Central memory CD8-positive, alpha-beta T cell (primary cell): ENCODE data around the gene SLC7A5.
"Not testable (repeated sequence)": the region's sequence is repeated elsewhere in the genome, so short reads cannot be mapped to it uniquely, and the experiment has no call there.

Experiments
- ATAC-seq: fragments of 150-1000 bp; cut with Tn5 transposase; replicated peaks from 2 replicates; pipeline ENCODE4 v1.10.0; 2022; ENCODE audit warnings: mild to moderate bottlenecking, moderate FRiP score, moderate number of reproducible peaks; ENCODE audit not compliant: poor library complexity, severe bottlenecking; ENCODE audit errors: extremely low read depth
- DNase-seq, 2 donors: peaks; one replicate each; pipeline ENCODE4 v3.0.0; 2021; ENCODE audit warnings: low spot score in 2 of 2
- H3K27ac Mint-ChIP-seq: one replicate; pipeline ENCODE4 v1.8.0; 2022; ENCODE audit warnings: low read depth, mild to moderate bottlenecking, moderate library complexity, mixed read lengths
- H3K27me3 Mint-ChIP-seq: one replicate; pipeline ENCODE4 v1.8.0; 2022; ENCODE audit warnings: mixed read lengths
- H3K36me3 Mint-ChIP-seq: one replicate; pipeline ENCODE4 v1.8.0; 2022; ENCODE audit warnings: mild to moderate bottlenecking, moderate library complexity, mixed read lengths; ENCODE audit not compliant: insufficient read depth
- H3K4me1 Mint-ChIP-seq: one replicate; pipeline ENCODE4 v1.8.0; 2022; ENCODE audit warnings: mixed read lengths
- H3K4me3 Mint-ChIP-seq: one replicate; pipeline ENCODE4 v1.8.0; 2022; ENCODE audit warnings: mild to moderate bottlenecking, moderate library complexity, mixed read lengths
- H3K9me3 Mint-ChIP-seq: one replicate; pipeline ENCODE4 v1.8.0; 2022; ENCODE audit warnings: mixed read lengths

The SLC7A5 gene

DNA sequence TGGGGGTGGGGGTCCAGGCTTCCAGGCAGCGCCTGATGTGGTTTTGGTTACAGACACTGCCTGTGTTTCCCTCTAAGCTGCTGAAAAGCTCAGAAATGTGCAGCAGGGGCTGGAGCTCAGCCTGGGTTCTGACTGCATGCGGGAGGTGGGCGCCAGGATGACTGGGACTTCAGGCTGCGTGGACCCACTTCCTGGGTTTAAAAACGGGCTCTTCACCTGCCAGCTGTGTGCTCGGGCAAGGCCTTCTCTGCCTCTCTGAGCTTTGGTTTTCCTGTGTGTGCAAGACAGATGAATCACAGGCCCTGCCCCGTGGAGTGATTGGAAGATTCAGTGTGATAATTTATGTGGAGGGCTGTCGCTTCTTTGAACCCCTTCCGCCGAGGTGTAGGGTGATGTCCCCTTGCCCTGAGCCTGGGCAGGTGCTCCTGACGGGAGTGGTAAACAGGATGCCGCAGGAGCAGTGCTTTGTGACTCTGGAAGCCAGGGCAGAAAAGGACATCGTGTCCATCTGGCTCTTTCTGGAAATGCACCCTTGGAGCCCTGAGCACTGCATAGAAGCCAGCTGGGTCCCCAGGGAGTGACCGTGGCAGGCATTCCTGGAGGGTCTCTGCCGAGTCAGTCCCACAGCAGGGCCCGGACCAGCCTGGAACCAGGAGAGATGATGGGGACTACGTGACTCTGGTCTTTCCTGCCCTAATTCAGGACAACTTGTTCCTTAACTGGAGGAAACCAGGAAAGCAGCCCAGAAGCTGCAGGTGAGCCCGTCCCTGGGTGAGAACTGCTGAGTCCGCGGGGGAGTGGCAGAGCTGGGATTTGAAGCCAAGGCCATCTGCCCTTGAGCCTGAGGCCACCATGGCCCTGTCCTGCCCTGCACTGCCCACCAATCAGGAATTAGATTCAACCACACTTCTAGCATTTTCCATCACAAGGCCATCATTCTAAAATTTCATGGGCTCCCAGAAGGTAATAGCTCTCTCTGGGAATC lies 28.5 kb upstream of the SLC7A5 start:
- peak overlapping the region; percentile 69 for H3K4me3 Mint-ChIP-seq
- DNase-seq (peak in 1 of 2 donors; percentile 22), ATAC-seq (peak; percentile 24)
- H3K9me3 Mint-ChIP-seq: no peaks in the 10 kb centered on the region
- peak overlapping the region; percentile 84 for H3K27ac Mint-ChIP-seq
- H3K4me1 Mint-ChIP-seq: peaks cover 29% of the 10 kb centered on the region
- H3K27me3 Mint-ChIP-seq: no peaks in the 10 kb centered on the region
- peaks cover 7% of the 10 kb centered on the region for H3K36me3 Mint-ChIP-seq

DNA sequence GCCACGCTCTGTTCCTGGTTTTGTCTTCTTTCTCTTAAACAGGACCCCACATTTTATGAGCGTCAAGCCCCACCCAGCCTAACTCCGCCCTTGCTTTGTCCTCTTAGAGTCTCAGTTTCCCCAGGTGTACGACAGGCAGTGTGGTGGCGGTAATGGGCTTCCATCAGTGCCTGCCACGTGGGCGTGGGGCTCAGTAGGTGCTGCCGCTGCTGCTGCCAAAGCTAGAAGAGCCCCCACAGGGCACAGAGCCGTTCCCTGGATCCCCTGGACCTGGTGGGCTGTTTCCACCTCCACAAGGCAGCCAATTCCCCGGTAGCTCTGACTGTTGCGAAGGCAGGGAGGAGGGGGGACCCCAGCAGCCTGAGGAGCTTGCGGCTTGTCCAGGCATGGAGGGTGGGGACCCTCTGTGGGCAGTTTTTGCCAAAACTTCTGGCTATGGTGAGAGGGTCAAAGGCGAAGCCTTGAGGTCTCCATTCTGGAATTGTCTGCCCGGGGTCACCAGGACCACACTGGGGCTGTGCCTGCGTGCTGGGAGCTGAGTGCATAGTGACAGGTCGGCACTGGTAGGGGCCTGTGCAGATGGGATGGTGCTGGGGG lies 27.7 kb upstream of the SLC7A5 start:
- Mint-ChIP-seq H3K4me3 (peak overlapping the region; percentile 69), H3K4me1 (peaks cover 29% of the 10 kb centered on the region), H3K27ac (peak overlapping the region; percentile 84)
- not testable (repeated sequence) for H3K36me3 Mint-ChIP-seq, ATAC-seq, H3K27me3 Mint-ChIP-seq, H3K9me3 Mint-ChIP-seq, DNase-seq

DNA sequence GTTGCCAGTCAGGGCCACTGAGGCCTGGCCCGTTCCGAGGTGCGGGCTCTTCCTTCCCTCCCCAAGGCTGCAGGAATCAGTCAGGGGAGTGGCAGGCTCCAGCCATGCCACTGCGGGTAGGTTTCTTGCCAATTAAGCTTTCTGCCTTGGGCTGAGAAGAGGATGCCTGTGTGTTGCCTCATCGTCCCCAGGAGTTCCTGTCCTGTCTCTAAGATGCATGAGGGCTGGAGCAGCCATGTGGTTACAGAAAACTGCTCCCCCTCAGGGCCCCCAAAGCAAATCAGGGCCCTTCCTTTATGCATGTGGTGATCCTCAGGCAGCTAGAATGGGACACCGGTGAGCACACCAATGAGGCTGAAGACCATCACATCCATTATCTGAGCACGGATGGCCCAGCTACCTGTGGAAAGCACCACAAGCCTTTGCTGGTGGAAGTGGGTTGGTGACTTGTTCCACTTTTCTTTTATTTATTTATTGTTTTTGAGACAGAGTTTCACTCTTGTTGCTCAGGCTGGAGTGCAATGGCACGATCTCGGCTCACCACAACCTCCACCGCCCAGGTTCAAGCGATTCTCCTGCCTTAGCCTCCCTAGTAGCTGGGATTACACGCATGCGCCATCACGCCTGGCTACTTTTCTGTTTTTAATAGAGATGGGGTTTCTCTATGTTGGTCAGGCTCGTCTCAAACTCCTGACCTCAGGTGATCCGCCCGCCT lies 27.0 kb upstream of the SLC7A5 start:
- H3K9me3 Mint-ChIP-seq: not testable (repeated sequence)
- peak; percentile 10 for ATAC-seq
- H3K27ac Mint-ChIP-seq: peak overlapping the region; percentile 84

DNA sequence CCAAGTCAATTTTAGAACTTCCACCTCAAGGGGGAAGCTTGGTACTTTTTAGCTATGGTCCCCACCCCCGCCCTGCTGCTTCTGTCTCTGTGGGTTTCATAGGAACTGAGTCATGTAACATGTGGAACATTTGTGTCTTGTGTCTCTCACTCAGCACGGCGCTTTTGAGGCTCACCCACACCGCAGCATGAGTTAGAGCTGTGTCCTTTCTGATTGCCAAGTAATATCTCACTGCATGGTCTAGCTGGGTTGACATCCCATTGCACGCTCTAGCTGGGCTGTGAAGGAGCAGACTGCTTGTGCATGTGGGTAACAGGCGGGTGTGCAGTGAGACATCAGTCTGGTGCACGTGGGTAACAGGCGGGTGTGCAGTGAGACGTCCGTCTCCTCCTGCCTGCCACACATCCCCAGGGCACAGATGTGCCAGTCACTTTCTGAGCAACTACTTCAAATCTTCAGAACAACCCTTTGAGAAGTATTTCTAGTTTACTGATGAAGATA lies 26.4 kb upstream of the SLC7A5 start:
- H3K9me3 Mint-ChIP-seq: no peaks in the 10 kb centered on the region
- ATAC-seq (peak; percentile 87), DNase-seq (peak; percentile 22 to 59)
- peaks cover 29% of the 10 kb centered on the region for H3K4me1 Mint-ChIP-seq
- peaks cover 7% of the 10 kb centered on the region for H3K36me3 Mint-ChIP-seq
- no peaks in the 10 kb centered on the region for H3K27me3 Mint-ChIP-seq
- H3K4me3 Mint-ChIP-seq: peak overlapping the region; percentile 69
- peak overlapping the region; percentile 84 for H3K27ac Mint-ChIP-seq

More for the DNA sequence above, 27.0 kb upstream of the SLC7A5 start:
- not testable (repeated sequence) for DNase-seq, H3K36me3 Mint-ChIP-seq, H3K27me3 Mint-ChIP-seq
- H3K4me3 Mint-ChIP-seq: peak overlapping the region; percentile 69
- H3K4me1 Mint-ChIP-seq: peaks cover 29% of the 10 kb centered on the region

DNA sequence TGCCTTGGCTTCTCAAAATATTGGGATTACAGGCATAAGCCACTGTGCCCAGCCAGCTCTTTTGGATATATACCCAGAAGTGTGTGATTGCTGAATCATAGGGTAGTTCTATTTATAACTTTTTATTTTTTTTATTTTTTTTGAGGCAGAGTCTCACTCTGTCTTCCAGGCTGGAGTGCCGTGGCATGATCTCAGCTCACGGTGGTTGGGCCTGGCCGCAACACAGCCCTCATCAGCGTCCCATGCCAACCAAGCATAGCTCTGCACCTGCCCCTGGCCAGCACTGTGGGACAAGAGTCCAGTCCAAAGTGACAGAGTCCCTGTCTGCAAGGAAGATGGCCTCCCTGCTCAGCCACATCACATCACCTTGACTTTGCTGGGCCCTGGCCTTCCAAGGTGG lies 24.7 kb upstream of the SLC7A5 start:
- not testable (repeated sequence) for H3K27me3 Mint-ChIP-seq, H3K27ac Mint-ChIP-seq, H3K4me3 Mint-ChIP-seq, H3K36me3 Mint-ChIP-seq, DNase-seq, H3K9me3 Mint-ChIP-seq, ATAC-seq
- peaks cover 29% of the 10 kb centered on the region for H3K4me1 Mint-ChIP-seq

DNA sequence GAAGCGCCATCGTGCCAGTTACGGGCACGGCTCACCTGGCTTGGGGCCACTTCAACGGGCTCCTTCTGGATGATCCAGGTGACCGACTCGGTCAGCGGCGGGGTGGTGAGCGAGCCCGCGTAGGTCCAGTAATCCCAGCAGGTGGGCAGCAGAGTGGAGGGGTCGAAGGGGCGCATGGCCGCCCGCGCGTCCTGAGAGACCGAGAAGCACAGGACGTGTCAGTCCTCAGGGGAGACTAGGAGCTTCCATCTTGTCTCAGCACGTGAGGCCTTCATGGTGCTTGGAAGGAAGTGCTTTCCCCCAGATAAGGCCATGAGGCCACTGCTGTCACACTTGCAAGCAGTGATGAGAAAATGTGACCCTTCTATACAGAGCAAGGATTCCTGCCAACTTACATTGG lies 22.5 kb upstream of the SLC7A5 start:
- ATAC-seq (no peak), DNase-seq (no peak)
- H3K36me3 Mint-ChIP-seq: peaks cover 4% of the 10 kb centered on the region
- H3K9me3 Mint-ChIP-seq: no peaks in the 10 kb centered on the region
- no peaks in the 10 kb centered on the region for H3K27me3 Mint-ChIP-seq
- H3K27ac Mint-ChIP-seq: no peak overlapping the region
- peaks cover 14% of the 10 kb centered on the region for H3K4me1 Mint-ChIP-seq
- H3K4me3 Mint-ChIP-seq: no peak overlapping the region

DNA sequence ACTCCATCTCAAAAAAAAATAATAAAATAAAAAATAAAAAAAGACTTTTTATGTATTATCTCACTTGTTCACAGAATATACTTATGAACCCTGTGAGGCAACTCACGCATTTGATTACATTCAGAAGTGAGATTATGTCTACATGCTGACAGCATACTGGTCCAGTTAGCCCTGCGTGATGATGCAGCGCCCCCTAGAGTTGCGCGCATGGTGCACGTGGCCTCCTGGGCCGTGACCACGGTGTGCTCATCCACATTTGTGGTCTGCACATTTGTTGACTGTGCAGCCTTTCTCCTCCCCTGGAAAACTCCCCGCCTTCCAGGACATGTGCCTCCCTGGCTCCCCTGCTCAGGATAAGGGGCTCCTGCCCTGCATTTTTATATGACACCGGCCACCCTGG lies 20.5 kb upstream of the SLC7A5 start:
- not testable (repeated sequence) for H3K4me3 Mint-ChIP-seq, H3K27me3 Mint-ChIP-seq, H3K36me3 Mint-ChIP-seq, H3K4me1 Mint-ChIP-seq, H3K27ac Mint-ChIP-seq, ATAC-seq, DNase-seq, H3K9me3 Mint-ChIP-seq

DNA sequence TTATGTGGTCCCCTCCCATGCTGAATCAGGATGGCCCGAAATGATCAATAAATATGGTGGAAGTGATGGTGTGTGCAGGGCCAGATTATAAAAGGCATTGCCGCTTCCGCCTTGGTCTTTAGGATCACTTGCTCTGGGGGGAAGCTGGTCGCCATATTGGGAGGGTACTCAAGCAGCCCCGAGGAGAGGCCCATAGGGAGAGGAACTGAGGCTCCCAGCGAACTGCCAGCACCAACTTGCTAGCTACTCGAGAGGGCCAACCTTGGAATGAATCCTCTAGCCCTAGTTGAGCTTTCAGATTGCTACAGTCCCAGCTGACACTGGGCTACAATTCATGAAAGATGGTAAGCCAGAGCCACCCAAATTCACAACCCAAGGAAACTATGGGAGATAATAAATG lies 19.0 kb upstream of the SLC7A5 start:
- not testable (repeated sequence) for H3K27ac Mint-ChIP-seq, H3K4me1 Mint-ChIP-seq, H3K27me3 Mint-ChIP-seq, ATAC-seq, H3K4me3 Mint-ChIP-seq, H3K9me3 Mint-ChIP-seq, DNase-seq, H3K36me3 Mint-ChIP-seq

DNA sequence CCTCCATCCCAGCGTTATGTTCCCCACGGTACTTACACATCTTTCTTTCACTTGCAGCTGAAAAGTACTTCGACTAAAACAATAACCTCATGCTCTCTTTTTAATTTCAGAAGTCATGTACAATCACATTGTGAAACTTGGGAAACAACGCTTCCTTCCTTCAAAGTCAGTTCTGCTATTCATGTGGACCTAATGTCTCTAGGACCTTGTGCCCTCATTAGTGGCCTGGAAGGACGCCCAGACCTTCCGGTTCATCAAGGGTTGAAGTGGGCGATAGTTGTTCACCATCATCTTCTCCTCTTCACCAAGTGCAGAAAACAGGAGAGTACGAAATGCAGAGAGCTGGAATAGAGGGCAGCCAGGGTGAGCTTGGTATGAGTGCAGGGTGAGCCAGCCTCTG lies 18.6 kb upstream of the SLC7A5 start:
- not testable (repeated sequence) for H3K4me1 Mint-ChIP-seq, ATAC-seq, DNase-seq, H3K27ac Mint-ChIP-seq, H3K27me3 Mint-ChIP-seq, H3K9me3 Mint-ChIP-seq, H3K36me3 Mint-ChIP-seq, H3K4me3 Mint-ChIP-seq

DNA sequence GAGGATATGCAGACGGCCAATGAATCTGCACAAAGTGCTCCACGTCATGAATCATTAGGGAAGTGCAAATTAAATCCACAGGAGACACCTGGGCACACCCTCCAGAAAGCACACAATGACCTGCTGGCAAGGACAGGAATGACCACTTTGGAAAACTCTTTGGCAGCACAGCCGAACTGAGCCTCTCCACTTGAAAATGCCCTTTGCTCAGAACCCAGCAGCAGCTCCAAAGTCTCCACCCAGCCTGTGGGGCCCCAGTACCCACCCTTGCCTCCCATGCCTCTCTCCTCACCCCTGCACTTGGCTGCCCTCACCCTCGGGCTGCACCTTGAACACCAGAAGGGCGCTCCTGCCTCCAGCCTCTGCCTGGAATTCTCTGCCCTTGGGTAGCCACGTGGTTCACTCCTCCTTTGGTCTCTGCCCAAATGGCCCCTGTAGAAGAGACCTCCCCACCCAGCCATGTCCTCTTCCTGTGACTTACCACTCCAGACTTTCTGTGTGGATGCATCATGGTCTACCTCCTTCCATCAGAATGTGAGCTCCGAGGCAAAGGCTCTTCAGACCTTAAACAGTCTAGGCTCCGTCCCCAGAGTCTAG lies 16.2 kb upstream of the SLC7A5 start:
- not testable (repeated sequence) for H3K27ac Mint-ChIP-seq, H3K36me3 Mint-ChIP-seq, H3K4me3 Mint-ChIP-seq, H3K9me3 Mint-ChIP-seq, DNase-seq, ATAC-seq, H3K4me1 Mint-ChIP-seq
- H3K27me3 Mint-ChIP-seq: peaks cover 16% of the 10 kb centered on the region

DNA sequence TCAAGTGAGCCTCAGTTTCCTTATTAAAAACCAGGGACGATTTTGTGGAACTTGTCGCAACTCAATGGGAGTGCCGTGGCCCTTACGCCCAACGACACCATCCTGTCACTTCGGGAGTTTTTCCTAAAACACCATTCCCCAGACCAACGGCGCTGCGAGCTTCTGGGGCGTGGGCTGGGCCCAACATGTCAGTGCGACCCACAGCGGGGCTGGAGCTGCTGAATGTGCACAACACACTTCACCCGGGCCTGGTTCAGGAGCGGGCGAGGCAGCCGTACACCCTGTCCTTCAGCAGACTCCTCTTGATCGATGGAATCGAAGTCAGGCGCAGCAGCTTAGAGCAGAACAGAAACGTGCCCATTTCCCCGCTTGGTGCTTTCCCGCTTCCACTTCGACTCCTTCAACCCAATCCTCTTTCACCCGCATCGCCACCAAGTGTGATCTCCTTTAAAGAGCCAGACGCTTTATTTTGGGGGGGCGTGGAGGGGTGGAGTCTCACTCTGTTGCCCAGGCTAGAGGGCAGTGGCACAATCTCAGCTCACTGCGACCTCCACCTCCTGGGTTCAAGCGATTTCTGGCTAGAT lies 13.2 kb upstream of the SLC7A5 start:
- no peak overlapping the region for H3K4me3 Mint-ChIP-seq
- DNase-seq (no peak), ATAC-seq (no peak)
- H3K9me3 Mint-ChIP-seq: no peaks in the 10 kb centered on the region
- no peak overlapping the region for H3K27ac Mint-ChIP-seq
- H3K36me3 Mint-ChIP-seq: peaks cover 1% of the 10 kb centered on the region
- H3K27me3 Mint-ChIP-seq: peaks cover 18% of the 10 kb centered on the region
- H3K4me1 Mint-ChIP-seq: no peaks in the 10 kb centered on the region
